ENCODE results near the gene CDH12. TPM values are rescaled to one million over a fixed set of nuclear protein-coding genes. Genes with fewer than 3 reads are reported as not detected.

Gene CDH12
- total and polyA plus RNA-seq, 10 of the 15 experiments (the other 5 are each of a cell fraction or from before 2014, with no cell fraction given): 0.03 to 0.16 TPM; not detected in 8

GRCh38 chr5:22344000-22344399 lies 509.1 kb downstream of the CDH12 start:
- H3K4me1 ChIP-seq (ENCODE audit: control insufficient read depth, insufficient read depth, low read length): no peaks in the 10 kb centered on the region
- H2AFZ ChIP-seq (ENCODE audit: control insufficient read depth, low read depth, low read length): no peak overlapping the region
- no peak overlapping the region for H3K27ac ChIP-seq (ENCODE audit: control insufficient read depth, insufficient read depth)
- ATAC-seq (no peak), DNase-seq (ENCODE audit: low read depth, low spot score) (no peak), FAIRE-seq (no peak)
- ChIA-PET SMC1A (ENCODE audit: uncharacterized antibody, unreplicated experiment) (no interaction called here), POLR2A (no interaction called here), CTCF (no interaction called here), RAD21 (ENCODE audit: unreplicated experiment) (no interaction called here)
- BruUV-seq (replicated peaks): no TSS peak
- no peak overlapping the region for H3K9ac ChIP-seq (ENCODE audit: control insufficient read depth, insufficient read depth, low read length)
- no peaks in the 10 kb centered on the region for H3K9me3 ChIP-seq (replicated peaks; ENCODE audit: control insufficient read depth, insufficient read depth, low read length)
- in situ Hi-C loops (cut with MboI) (no loop called here), intact Hi-C loops (cut with micrococcal nuclease; ENCODE audit: unreplicated experiment) (no loop called here)
- no peaks in the 10 kb centered on the region for H3K79me2 ChIP-seq (ENCODE audit: control insufficient read depth, insufficient read depth, low read length)
- no peaks in the 10 kb centered on the region for H3K27me3 ChIP-seq (replicated peaks in 1 of 2; ENCODE audit: control insufficient read depth in 2 of 2, insufficient read depth in 2 of 2, low read length in 1 of 2)
- no peaks in the 10 kb centered on the region for H3K36me3 ChIP-seq (ENCODE audit: control insufficient read depth in 2 of 2, insufficient read depth in 2 of 2, low read length in 1 of 2)
- WGBS (ENCODE audit: insufficient coverage, insufficient replicate concordance, low lambda C conversion rate, missing lambda C conversion rate): 0% methylated on average over 2 of the region's 2 CpGs
- no peak overlapping the region for H3K4me3 ChIP-seq
- H3K4me2 ChIP-seq (ENCODE audit: control insufficient read depth, insufficient read depth): no peak overlapping the region
- TF ChIP-seq NR2F1 (conservative IDR thresholded peaks at IDR 0.05): no peak
- TF ChIP-seq E4F1 (IDR thresholded peaks at IDR 0.05; ENCODE audit: borderline replicate concordance, partially characterized antibody): no peak
- TF ChIP-seq MYB (IDR thresholded peaks at IDR 0.05; ENCODE audit: borderline replicate concordance, low read depth, low read length): no peak
- no peak for TF ChIP-seq BMI1 (IDR thresholded peaks at IDR 0.05; ENCODE audit: borderline replicate concordance)
- TF ChIP-seq ELK1 (IDR thresholded peaks at IDR 0.05; ENCODE audit: low read depth, low read length): no peak
- no peak for TF ChIP-seq NFIC (IDR thresholded peaks at IDR 0.05; ENCODE audit: low read depth, low read length)
- TF ChIP-seq IRF5 (IDR thresholded peaks at IDR 0.05; ENCODE audit: borderline replicate concordance): no peak
- TF ChIP-seq TAF1 (IDR thresholded peaks at IDR 0.05; ENCODE audit: borderline replicate concordance, low read depth, low read length): no peak
- no peak for TF ChIP-seq RAD51 (IDR thresholded peaks at IDR 0.05)
- no peak for TF ChIP-seq CTCF (IDR thresholded peaks at IDR 0.05 in 2 of 3, conservative IDR thresholded peaks at IDR 0.05 in 1 of 3; ENCODE audit: control insufficient read depth in 2 of 3, extremely low read depth in 1 of 3, insufficient read depth in 1 of 3, low read depth in 3 of 3, low read length in 3 of 3)
- no peaks in the 10 kb centered on the region for H4K20me1 ChIP-seq (ENCODE audit: control insufficient read depth, insufficient read depth)

Data from GM12878 (cell line).